ENCODE measurements around the gene TMEM240.
"Not testable (repeated sequence)": the region's sequence is repeated elsewhere in the genome, so short reads cannot be mapped to it uniquely, and the experiment has no call there.

TMEM240 gene

DNA sequence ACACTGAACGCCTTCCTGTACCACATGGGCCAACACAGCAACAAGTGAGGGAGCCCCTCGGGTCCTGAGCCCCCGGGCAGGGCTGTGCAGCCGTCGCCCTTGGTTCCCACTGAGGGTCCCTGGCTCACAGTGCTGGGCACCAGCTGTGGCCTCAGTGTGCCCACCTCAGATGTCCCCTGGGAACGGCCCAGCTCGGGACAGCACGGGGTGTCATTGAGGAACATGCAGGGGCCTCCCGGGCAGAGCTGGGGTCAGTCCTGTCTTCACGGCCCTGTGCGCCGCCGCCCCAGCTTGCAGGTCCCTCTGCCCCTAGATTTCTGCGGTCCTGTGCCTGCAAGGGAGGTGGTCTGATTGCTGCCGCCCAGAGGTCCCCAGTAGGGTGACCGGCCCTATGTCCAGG is 51.2 kb downstream of the TMEM240 start:
- DNase-seq, result no peak

DNA sequence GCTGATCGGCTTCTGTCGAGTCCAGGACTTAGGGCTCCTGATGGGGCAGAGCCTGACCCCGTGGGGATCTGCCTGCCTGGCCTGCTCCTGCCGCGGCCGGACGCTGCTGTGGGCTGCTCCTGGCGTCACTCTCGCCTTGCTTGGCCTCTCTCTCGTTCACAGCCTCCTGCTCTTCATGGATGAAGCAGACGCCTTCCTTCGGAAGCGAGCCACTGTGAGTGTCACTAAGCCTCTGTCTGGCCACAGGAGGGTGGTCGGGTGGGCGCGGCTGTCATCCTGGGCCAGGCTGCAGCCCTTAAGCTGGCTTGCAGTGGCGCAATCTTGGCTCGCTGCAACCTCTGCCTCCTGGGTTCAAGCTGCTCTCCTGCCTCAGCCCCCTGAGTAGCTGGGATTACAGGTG is 52.7 kb downstream of the TMEM240 start:
- no peak for DNase-seq

DNA sequence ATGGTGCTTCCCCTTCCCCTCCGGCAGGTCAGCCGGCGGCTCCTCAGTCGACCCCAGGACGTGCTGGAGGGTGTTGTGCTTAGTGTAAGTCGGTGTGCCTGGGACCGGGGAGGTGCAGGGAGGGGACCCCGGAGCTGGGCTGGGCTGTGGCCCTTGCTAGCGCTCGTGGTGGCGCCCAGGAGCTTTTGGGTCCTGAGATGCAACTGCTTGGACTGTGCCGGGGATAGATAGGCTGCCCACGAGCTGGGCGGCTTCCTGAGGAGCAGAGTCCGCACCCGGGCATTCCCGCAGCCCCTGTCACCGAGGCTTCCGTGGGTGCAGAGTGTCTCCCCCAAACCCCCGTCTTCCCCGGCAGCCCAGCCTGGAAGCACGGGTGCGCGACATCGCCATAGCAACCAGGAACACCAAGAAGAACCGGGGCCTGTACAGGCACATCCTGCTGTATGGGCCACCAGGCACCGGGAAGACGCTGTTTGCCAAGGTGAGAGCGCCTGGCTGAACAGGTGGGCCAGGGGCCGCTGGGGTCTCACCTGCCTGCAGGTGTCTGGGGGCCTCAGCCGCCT is 54.6 kb downstream of the TMEM240 start:
- DNase-seq, result not testable (repeated sequence)

DNA sequence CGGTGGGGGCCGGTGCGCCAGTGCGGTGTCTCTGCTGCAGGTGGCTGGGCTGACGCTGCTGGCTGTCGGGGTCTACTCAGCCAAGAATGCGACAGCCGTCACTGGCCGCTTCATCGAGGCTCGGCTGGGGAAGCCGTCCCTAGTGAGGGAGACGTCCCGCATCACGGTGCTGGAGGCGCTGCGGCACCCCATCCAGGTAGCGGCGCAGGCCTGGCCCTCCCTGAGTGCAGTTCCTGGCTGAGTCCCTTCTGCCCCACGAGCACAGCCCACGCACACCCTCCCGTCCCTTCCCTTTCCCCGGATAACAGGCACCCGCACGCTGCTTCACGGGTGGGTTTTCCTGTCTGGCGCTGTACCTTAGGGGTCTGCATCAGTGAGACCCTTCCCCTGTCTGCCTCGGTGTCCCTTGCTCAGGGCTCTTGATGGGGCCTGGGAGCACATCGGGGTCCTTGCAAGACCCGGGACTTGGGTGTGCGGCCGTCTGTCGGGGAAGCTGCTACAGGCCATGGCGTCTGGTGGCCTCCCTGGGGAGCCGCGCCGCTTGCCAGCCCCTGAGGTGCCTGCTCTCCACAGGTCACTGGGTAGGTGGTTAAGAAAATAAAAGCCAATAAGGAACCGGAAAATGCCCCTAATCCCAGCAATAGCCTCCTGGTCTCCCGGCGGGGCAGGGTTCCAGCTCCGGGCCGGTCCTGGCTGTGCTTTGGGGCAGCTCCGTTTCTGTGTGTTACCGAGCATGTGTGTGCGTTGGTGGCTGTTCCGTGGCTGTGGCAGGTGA is 55.3 kb downstream of the TMEM240 start:
- DNase-seq, result not testable (repeated sequence)
